Daoy (cell line): Measurements from ENCODE around the gene TNFAIP8L3. TPM values are rescaled to one million over a fixed set of nuclear protein-coding genes. Genes with fewer than 3 reads are reported as not detected.
A peak's percentile ranks its signal among the peaks of the same experiment; 100 is the strongest.

Experiments
- DNase-seq: peaks from one replicate; pipeline ENCODE4 v3.0.0-alpha.2; 2015; ENCODE audit warnings: low read depth
- total RNA-seq: library from RNA; depleted of rRNA; stranded (reverse); fragments of >200 nt; shearing (Covaris generic); gene quantifications from 2 replicates; pipeline ENCODE4 v1.2.3, GENCODE V29; 2014

TNFAIP8L3 gene
- total RNA-seq, 1 experiment from 2014 or later, result 0.97 TPM

DNA sequence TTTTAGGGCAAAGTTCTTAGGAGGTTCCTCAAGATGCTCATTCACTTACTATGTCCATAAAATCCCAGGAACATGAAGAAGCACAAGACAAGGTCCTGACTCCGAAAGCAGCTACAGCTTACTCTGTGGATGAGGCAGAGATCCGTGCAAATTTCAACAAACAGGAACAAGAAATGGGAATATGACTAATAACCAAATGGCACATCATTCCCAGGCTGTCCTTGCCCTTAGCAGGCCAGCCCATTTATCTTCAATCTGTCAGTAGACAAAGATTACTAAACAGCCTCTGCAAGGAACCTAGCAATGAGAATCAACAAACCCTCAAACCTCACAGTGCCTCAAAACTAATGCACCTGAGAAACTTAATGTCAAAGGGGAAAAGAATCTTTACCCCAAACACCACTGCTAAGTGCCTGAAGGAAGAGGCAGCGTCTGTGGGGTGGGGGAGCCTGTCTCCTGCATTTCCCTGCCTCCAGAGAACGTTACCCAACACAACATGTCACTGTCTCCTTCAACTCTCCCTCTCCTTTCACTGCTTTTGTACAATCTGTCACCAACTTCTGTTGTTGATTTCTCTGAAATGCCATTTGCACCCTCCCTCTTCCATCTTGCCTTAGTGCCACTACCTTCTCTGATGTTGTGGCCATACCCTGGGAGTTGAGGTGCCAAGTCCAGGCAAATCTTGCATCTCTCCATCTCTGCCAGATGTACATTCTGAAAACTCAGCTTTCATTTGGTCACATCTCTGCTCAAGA is 4.8 kb downstream of the TNFAIP8L3 start:
- no peak for DNase-seq

DNA sequence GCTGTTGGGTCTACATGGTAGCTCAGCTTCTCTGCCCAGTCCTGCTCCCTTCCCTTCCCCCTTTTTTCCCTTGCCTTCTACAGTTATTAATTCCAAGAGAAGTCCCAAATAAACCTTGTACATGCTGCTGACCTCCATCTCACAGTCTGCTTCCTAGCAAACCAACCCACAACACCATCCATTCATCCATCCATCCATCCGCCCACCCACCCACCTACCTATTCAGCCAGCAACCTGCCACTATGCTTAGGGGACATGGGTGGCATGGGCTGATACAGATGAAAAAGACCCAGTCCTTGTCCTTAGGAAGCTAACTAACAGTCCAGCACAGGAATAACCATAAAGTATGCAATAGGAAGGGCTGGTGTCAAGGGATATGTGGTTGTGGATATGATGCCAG is 5.7 kb downstream of the TNFAIP8L3 start:
- no peak for DNase-seq

DNA sequence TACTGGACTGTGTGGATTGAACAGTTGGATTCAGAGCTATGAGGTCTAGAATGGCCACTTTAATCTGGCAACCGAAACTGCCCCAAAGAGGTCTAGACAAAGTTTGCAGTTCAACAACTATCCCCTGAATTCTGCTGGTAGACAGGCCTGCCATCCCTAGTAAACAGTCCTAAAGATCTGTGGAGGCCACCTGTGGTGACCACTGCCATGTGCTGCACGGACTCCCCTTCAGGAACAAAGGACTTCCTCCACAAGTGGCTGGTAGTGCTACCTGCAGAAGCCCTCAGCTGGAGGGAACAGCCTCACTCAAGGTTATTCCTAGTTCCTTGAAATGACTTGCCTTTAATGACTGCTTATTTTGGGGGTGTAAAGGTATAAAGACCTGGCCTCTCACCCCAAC is 6.1 kb downstream of the TNFAIP8L3 start:
- no peak for DNase-seq

GRCh38 chr15:51087513-51087912 is 7.2 kb downstream of the TNFAIP8L3 start:
- no peak for DNase-seq

DNA sequence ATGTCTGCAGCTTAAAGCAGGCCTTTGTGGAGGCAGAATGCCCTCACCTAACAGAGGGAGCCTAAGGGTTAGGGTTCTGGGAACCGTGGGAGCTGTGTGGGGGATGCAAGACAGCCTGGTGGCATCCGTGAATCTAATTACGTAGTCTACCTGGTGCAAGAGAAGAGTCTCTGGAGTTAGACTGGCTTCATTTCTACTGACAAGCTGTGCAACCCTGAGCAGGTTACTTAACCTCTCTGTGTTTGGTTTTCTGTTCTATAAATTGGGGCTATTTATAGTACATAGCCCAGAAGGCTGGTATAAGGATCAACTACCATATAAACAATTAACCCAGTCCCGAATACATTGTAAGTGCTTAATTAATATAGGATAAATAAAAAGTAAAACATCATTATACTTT is 8.3 kb downstream of the TNFAIP8L3 start:
- DNase-seq, result no peak

GRCh38 chr15:51085764-51086163 is 8.9 kb downstream of the TNFAIP8L3 start:
- no peak for DNase-seq

DNA sequence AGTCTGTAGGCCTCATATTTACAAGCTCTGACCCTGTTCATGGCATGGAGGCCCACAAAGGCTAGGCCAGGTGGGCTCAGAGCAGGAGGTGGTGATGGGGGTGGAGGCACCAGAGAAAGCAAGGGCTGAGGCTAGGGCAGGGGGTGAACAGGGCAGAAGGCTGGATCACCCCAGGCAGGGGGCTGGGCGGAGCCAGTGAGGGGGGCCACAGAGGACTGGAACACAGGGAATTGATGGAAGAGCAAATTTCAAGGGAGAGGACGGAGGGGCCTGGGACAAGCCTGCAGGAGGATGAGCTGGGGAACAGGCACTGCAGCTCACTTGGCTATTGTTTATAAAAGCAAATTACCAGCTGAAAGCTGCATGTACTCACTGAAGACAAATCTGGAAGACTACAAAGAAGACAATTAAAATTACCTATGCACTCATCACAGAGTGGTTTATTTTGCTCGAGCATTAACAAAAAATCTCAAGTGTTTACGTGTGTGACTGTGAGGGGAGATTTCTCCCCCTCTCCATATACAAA is 11.0 kb downstream of the TNFAIP8L3 start:
- DNase-seq, result no peak

DNA sequence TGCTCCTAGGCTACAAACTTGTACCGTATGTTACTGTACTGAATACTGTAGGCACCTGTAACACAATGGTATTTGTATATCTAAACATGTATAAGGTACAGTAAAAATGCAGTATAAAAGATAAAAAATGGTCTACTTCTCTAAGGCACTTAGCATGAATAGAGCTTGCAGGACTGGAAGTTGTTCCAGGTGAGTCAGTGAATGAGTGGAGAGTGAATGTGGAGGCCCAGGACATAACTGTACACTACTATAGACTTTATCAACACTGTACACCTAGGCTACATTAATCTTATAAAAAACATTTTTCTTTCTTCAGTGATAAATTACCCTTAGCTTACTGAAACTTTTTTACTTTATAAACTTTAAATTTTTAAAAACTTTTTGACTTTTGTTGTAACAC is 12.5 kb downstream of the TNFAIP8L3 start:
- DNase-seq, result no peak

DNA sequence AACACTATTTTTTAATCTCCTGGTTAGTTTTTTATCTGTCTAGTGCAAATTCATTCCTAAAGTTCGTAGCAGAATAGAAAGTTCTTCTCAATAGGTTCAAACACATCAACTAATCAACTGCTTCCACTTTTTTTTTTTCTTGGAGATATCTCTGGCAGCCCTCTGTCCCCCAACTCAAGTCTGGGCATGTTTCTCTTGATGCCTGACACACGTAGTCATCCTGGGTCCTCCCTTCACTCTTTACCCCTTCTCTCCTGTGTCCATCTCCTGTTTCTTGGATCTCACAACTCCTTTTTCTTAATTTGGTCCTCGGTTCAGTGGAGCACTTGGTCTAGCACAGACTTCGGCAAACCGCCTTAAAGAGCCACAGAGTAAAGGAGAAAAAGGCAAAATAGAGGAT is 14.4 kb downstream of the TNFAIP8L3 start:
- DNase-seq, result no peak

DNA sequence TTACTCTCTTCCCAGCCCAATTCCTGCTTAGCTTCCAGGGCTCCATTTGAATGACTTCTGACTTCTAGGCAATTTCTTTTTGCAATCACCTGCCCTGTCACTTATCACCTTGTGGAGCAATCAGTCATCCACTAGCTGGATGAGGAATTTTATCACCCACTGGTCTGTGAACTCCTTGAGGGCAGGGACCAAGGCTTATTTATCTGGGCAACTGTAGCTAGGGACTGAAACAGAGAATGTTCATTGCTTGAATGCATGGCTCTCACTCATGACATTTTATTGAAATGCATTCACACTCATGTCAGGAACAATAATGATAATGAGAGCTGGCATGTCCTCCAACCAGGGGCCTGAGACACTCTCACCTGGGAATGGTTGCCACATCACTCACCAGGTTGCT is 15.5 kb downstream of the TNFAIP8L3 start:
- no peak for DNase-seq

- DNase-seq, result peak; percentile 96
These were observed 17.2 kb downstream of the TNFAIP8L3 start for GRCh38 chr15:51077221-51078153.

DNA sequence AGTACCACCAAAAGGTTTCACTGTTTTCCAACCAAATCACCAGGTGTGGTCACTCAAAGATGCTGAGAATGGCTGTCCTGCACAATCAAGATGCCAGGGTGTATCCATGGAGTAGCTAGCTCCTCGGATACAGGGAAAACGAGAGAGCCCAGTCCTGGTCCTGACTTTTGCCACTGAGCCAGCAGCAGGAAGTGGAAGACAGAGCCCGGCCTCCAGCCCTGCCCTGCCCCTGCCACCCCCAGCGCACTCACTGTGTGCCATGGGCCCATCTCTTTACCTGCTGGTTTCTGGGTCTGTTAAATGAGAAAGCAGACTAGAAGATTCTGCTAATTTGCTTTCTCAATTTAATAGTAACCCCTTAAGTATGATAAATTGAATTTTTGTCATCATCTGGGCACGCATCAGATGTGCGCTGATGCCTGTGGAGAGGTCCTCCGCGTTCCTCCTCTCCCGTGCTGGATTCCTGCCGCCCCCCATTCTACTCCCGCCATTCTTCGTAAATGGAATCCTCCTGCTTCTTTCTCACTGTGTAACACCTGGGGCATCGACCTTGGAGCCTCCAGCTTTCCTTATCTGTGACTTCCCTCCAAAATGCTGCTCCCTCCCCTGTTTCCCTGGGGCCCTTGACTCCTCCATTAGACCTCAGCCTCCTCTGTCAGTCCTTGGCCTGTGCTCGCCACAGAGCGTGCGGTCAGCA is 18.0 kb downstream of the TNFAIP8L3 start:
- DNase-seq, result no peak

DNA sequence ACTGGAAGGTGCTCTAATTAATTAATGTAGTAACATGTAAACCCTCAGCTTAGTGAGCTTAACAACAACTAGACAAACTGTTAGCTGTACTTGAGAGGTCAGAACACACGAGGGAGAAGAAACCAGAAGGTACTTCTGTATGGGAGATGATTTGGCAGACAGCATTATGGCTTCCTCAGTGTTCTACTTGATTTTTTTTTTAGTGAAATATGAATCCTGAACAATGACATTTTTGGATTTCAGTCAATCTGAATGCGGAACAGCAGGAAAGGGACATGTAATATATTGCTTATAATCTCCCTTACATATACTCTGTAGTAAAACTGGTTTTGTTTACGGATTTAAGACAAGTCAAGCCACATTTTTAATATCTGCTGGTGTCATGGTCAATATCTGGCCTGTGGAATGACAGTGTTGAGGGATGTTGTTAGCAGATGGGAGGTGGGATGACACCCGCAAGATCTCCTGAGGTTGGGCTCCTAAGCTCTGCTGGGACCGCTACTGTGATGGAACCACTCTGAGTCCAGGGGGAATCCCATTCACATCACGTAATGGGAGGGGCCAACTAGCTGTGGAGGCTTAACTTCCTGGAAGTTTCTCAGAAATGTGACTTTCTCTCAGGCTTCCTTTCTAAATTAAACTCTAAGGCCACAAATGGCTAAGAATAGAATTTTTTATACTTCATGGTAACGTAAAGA is 18.7 kb downstream of the TNFAIP8L3 start:
- DNase-seq, result no peak

- no peak for DNase-seq
These were observed 19.3 kb downstream of the TNFAIP8L3 start for GRCh38 chr15:51075364-51075763.

DNA sequence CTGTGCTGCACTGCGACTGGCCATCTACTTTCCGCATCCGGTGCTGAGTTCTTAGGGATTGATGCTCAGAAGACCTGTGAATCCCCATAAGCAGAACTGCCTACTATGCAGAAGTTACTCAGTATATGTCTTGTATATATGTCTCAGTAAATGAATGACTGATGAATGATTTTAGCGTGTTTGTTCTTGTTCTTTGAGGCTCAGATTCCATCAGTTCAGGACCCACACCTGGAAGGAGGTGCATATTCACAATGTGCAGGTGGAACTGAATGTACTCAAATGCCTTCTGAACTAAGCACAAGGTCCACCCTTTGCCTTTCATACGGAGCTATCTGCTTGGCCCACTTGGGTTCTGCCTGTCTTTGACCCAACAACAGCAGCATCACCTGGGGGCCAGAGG is 19.8 kb downstream of the TNFAIP8L3 start:
- DNase-seq, result no peak

GRCh38 chr15:51071578-51071977 is 23.1 kb downstream of the TNFAIP8L3 start:
- no peak for DNase-seq

DNA sequence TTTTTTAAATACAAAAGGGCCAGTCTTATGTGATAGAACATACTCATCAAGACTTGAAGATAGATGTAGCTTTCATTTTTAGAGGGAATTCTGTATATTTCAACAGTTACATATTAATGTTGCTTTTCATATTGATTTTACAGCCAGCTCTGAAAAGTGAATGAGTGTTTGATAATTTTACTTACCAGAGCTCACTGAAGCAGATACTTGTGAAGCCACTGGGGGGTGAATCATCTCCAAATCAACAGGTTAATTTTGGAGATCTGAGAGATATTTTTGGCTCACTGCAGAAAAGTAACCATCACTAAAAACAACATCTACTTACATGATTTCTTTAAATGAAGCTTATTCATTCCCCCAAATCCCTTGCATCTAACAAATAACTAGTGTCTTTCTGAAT is 24.7 kb downstream of the TNFAIP8L3 start:
- DNase-seq, result no peak

GRCh38 chr15:51067510-51067909 is 27.2 kb downstream of the TNFAIP8L3 start:
- no peak for DNase-seq

GRCh38 chr15:51065781-51066180 is 28.9 kb downstream of the TNFAIP8L3 start:
- DNase-seq, result no peak

DNA sequence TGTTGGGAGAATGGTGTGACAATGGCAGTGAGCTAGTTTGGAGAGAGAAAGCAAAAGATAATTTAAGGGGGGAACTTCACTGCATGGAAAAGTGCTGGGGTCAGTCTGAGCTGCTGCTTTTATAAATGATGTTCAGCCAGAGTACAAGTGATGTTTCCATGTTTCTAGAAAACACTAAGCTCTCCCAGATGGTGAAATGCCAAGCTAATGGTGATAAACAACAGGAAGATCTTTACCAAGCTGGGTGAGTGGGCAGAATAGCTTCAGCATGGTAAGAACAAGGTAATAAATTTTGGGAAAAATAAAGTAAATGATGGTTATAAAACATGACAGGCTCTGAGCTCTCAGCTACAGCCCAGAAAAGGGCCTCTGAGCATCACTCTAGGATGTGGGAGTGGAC is 29.4 kb downstream of the TNFAIP8L3 start:
- no peak for DNase-seq

DNA sequence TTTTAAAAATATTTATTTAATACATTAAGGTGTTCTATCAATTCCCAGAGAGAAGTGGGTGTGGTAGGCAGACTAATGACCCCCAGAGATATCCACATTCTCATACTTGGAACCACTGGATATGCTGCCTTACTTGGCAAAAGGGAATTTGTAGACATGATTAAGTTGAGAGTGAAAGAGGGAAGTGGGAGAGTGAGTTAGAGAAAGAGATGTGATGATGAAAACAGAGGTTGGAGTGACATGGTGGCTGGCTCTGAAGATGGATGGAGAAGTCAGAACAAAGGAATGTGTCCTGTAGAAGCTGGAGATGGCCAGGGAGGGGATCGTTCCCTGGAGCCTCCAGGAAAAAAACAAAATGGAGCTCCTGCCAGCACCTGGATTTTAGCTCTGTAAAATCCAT is 32.0 kb downstream of the TNFAIP8L3 start:
- no peak for DNase-seq
